ENCODE results near the gene MGAT4B. TPM values are rescaled to one million over a fixed set of nuclear protein-coding genes. Genes with fewer than 3 reads are reported as not detected.

MGAT4B gene
- total RNA-seq, 4 donors from 2014 or later = 86.3 to 113 (median 101) TPM

DNA sequence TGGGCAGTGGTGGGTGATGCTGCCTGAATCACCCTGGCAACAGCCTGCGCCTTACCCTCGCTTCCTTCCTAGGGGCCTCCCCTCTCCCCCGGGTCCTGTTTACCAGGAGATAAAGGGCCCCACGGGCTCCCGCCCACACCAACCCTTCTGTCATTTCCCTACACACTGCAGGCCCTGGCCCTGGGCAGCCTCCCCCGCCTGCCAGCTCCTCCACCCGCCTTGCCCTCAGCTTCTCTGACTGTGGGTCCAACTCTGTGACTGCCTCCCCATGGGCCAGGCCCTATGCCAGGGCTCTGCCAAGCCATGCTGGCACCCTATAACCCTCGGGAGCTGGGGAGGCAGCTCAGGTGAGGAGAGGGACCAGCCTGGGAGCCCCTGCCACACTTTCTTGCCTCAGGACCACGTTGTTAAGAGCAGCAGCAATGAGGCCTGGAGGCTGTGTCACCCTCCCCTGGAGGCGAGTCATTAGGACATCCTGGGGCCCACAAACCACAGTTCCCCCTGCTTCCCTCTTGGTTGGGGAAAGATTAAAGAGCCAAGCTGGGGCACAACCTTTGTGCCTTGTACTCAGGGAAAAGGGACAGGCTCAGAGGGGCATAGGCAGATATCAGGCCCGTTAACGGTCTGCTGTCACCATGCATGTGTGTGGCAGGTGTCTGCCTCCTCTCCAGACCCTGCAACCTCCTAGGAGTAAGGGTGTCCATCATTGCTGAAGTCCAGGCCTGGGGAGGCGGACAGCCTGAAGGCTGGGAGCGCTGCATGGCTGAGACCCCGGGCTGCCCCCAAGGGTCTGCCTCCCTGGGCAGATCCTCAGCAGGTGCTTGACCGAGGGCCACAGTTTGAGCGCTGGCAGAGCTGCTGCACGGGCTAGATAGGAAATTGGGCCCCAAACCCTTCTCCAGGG is 2.8 kb downstream of the MGAT4B start:
- TF ChIP-seq, protein P1, sequence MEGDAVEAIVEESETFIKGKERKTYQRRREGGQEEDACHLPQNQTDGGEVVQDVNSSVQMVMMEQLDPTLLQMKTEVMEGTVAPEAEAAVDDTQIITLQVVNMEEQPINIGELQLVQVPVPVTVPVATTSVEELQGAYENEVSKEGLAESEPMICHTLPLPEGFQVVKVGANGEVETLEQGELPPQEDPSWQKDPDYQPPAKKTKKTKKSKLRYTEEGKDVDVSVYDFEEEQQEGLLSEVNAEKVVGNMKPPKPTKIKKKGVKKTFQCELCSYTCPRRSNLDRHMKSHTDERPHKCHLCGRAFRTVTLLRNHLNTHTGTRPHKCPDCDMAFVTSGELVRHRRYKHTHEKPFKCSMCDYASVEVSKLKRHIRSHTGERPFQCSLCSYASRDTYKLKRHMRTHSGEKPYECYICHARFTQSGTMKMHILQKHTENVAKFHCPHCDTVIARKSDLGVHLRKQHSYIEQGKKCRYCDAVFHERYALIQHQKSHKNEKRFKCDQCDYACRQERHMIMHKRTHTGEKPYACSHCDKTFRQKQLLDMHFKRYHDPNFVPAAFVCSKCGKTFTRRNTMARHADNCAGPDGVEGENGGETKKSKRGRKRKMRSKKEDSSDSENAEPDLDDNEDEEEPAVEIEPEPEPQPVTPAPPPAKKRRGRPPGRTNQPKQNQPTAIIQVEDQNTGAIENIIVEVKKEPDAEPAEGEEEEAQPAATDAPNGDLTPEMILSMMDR (IDR thresholded peaks at IDR 0.05) = no peak
- TF ChIP-seq POLR2A (IDR thresholded peaks at IDR 0.05) = no peak
- H3K4me3 ChIP-seq (ENCODE audit: low read depth, poor library complexity, severe bottlenecking) = no peak overlapping the region
- intact Hi-C loops (cut with DNase I; ENCODE audit: low total_unique reads) = loop anchor here (1.0 to 10.0 kb wide), 2 partner anchors 40 to 101 kb away; partner anchors contain the start of gene TBC1D9B
- WGBS, 2 donors = 62 to 76% methylated on average over 17 to 18 of the region's 18 CpGs
- DNase-seq (ENCODE audit: low spot score in 2 of 2) = peak in 1 of 2 donors; percentile 88

DNA sequence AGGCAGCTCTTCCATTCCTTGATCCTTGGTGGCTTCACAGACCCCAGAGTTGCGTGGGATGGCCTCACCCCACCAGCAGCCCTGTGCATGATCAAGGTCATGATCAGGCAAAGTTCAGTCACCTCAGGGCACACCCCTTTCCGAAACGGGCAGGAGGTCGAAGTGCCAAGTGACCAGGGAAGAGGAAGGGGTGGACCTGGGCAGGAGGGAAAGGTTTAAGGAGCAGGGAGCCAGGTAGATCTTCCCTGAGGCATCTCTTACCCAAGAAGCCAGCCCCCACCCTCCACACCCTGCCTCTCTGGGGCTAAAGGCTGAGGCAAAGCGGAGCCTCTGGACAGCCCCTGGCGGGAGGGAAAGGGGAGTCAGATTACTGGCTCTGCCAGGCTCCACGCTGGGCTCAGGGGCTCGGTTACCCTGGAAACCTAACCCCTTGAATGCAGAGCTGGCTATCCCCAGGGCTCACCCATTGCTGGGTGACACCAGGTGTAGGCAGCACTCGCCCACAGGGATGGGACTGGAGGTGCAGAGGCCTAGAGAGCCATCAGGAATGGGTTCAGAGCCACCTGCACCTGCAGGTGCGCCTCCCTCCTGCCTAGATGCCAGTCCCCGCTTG is 3.6 kb downstream of the MGAT4B start:
- intact Hi-C loops (cut with DNase I; ENCODE audit: low total_unique reads) = loop anchor here (1.0 to 10.0 kb wide), 2 partner anchors 41 to 102 kb away; partner anchors contain the start of gene TBC1D9B
- 61 to 71% methylated on average over 9 to 11 of the region's 11 CpGs for WGBS, 2 donors
- no peak overlapping the region for H3K4me3 ChIP-seq (ENCODE audit: low read depth, poor library complexity, severe bottlenecking)
- peak in 1 of 2 donors; percentile 84 for DNase-seq (ENCODE audit: low spot score in 2 of 2)
- TF ChIP-seq, protein P1 (IDR thresholded peaks at IDR 0.05) = no peak
- no peak for TF ChIP-seq POLR2A (IDR thresholded peaks at IDR 0.05)

DNA sequence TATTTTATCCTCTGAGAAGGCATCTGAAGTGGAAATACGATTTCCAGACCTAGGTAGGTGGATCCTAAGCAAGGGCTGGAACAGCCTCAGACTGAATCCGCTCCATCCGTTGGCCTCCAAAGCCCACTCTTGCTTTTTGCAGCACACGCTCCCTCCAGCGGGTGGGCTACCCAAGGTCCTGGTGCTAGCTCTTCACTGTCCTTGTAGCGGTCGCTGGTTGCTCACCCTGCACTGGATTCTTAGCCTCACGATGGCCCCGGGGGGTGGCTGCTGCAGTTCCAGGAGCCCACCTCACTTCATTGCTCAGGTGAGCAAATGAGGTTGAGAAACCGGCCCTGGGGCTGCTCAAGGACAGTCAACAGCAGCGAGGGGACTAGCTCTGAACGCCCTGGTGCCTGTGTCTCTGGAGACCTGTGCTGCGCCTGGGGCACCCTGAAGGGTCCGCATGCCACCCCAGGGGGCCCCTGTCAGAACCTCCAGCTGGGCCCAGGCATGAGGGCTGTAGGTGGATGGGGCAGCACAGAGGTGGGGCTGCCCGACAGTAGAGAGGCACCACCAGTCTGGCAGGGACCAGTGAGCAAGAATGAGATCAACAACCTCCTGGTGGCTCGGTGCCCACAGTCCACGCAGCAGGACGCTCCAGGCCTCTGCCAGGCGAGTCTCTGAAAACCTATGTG is 4.3 kb downstream of the MGAT4B start:
- intact Hi-C loops (cut with DNase I; ENCODE audit: low total_unique reads) = loop anchor here (10.0 kb wide), 1 partner anchor 102 kb away; the partner anchor contains the start of gene TBC1D9B

DNA sequence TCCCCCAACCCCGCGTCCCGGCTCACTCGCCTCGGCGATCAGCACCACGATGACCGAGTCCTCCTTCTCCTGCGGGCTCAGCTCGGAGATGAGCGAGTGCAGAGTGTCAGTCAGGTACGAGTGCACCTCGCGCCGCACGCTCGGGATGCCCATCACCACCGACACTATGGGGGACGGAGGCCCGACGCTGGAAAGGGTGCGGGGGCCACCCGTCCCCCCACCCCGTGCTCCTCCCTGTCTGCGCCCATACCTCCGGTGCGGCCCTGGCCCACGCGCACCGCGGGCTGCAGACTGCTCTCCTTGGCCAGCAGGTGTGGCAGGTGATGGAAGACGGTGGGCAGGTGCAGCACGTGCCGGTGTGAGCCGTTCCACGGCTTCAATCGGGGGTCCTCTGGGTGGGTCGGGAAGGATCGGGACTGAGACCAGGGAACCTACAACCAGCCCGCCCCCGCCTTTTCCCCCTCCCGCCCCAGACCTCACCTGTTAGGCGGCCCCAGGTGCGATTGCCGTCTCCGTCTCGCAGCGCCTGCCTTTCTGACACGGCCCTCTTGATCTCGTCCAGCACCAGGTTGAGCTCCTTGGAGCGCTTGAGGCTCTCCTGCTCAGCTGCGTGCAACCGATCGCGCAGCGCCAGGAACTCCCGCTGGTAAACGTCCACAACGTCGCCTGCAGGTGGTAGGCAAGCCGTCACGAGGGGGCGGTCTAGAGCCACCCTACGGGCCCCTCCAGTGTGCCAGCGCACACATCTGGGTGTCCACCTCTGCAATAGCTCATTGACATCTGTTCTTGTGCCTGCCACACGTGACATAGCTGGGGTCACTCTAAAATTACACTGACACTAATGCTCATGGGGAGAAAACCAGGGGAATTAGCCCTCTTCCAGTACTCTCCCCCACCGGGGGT is 5.1 kb downstream of the MGAT4B start:
- intact Hi-C loops (cut with DNase I; ENCODE audit: low total_unique reads) = loop anchor here (10.0 kb wide), 1 partner anchor 103 kb away; the partner anchor contains the start of gene TBC1D9B
- H3K4me3 ChIP-seq (ENCODE audit: low read depth, poor library complexity, severe bottlenecking) = no peak overlapping the region
- 62 to 76% methylated on average over 61 to 67 of the region's 67 CpGs for WGBS, 2 donors
- TF ChIP-seq POLR2A (IDR thresholded peaks at IDR 0.05) = no peak
- TF ChIP-seq, protein P1 (IDR thresholded peaks at IDR 0.05) = peak in 1 of 3 donors; percentile 24
- peak; percentile 59 to 92 for DNase-seq (ENCODE audit: low spot score in 2 of 2)

More for the DNA sequence above, 4.3 kb downstream of the MGAT4B start:
- no peak overlapping the region for H3K4me3 ChIP-seq (ENCODE audit: low read depth, poor library complexity, severe bottlenecking)
- TF ChIP-seq, protein P1 (IDR thresholded peaks at IDR 0.05) = no peak
- TF ChIP-seq POLR2A (IDR thresholded peaks at IDR 0.05) = no peak
- DNase-seq (ENCODE audit: low spot score in 2 of 2) = peak; percentile 15 to 86
- 83 to 85% methylated on average over 15 to 18 of the region's 19 CpGs for WGBS, 2 donors
